Astrocyte (in vitro differentiated cells and primary cell): ENCODE measurements around the gene RPS6KA4.

Experiments
- CTCF ChIP-seq: IDR thresholded peaks from 2 replicates; pipeline ENCODE4 v1.5.1; 2011; ENCODE audit warnings: low read depth, mild to moderate bottlenecking, inconsistent platforms, low read length, moderate library complexity; ENCODE audit not compliant: insufficient read depth
- EZH2 ChIP-seq: IDR thresholded peaks from 2 replicates; pipeline ENCODE4 v1.6.1; 2012; ENCODE audit warnings: mild to moderate bottlenecking, low read length, inconsistent platforms; ENCODE audit not compliant: insufficient read depth

GRCh38 chr11:64349025-64349387 is 10.0 kb upstream of the RPS6KA4 start:
- TF ChIP-seq CTCF (no peak), EZH2 (no peak)
